Activated T-cell treated with anti-CD3 and anti-CD28 coated beads for 48 hours (primary cell): ENCODE results near the gene CER1.

Source experiments
- DNase-seq: peaks from one replicate; pipeline ENCODE4 v3.0.0-alpha.2; 2020; ENCODE audit warnings: low read depth

CER1 gene, protein sequence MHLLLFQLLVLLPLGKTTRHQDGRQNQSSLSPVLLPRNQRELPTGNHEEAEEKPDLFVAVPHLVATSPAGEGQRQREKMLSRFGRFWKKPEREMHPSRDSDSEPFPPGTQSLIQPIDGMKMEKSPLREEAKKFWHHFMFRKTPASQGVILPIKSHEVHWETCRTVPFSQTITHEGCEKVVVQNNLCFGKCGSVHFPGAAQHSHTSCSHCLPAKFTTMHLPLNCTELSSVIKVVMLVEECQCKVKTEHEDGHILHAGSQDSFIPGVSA

DNA sequence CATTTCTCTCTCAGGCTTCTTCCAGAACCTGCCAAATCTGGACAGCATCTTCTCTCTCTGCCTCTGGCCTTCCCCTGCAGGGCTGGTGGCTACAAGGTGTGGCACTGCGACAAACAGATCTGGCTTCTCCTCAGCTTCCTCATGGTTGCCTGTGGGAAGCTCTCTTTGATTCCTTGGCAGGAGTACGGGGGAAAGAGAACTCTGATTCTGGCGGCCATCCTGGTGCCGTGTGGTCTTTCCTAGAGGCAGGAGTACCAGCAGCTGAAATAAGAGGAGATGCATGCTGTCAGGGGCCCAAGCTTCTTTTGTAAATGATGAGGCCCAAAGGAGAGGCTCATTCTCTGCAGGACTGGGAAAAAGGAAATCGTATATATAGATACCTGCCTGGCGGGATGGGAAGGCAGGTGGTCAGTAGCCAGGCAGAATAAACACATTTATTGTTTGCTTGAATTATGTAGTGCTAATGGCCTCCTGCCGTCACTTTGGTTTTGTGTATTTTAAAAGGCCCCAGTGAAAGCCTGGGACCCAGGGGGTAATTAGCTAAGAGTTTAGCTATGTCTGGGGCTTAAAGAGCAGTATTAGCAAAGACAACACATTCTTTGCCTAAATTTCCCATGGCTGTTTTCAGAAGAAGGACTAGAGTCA, at the start of gene CER1:
Gene CER1, minus strand, starts transcription at position 343 of the 645 bp plus-strand sequence. Its CDS starts 61 bp downstream, at position 282.
- no peak for DNase-seq

DNA sequence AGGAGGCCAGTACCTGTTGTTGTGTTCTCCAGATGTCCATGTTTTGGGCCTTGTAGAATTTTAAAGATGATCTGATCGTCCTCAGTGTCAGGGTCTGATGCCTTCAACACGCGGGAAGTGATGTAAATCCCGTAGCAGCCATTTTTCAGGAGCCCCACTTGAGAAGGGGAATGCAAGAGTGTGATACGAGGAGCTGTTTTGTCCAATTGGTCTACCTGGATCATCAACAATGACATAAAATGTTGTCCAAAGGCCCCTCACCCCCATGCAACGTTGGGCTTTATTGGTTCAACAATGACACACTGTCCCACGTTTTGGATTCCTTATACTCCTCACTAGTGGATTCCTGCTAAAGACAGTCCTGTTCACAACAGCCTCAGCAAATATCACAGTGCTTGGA, 48.1 kb upstream of the CER1 start:
- DNase-seq, result no peak

DNA sequence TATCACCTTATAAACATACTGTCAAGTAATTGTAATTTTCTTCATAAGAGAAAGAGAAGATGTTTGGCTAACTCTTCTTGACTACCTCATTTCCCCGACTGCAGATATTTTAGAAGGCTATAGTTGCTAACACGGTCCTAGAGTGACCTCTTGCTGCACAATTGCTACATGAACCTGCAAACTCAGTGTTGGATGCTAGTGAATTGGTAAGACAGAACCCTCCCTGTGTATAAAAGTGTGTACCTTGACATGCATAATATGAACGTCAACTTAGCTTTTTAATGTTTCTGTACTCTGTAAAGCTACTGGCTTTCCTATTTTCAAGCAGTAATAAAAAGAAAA, 46.7 kb upstream of the CER1 start:
- DNase-seq, result no peak

DNA sequence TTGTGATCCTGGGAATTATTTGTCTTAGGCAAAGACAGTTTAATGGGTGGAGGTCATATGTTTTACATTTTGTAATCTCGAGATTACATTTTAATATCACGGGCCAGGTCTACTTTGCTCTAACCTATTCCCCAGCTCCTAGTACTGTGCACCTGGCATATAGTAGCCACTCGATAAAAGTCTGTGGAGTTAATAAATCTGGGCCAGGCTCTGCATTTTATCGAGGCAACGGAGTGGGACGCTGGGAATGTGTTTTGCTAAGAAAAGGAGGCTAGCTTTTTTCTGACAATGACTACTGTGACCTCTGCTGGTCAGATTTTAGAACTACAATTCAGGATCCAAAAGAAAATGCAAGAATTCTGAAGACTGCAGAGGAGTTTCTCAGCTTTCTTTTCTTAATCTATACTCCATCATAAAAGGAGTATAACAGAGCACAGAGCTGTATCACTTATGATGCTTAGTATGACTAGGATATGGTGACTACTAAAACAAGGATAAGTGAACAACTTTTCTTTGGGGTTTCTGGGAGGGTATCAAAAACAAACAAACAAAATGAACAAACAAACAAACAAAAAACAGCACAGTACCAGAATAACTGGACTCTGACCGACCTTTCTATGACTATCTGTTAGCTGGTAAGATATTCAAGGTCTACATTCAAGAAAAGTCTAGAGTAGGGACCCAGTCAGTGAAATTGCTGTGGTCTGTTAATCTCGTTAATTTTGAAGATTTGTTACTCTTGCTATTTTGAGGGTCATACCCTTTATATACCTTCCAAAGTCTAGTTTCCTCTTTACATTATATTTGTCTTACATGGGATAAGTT, 46.1 kb upstream of the CER1 start:
- DNase-seq, result no peak

DNA sequence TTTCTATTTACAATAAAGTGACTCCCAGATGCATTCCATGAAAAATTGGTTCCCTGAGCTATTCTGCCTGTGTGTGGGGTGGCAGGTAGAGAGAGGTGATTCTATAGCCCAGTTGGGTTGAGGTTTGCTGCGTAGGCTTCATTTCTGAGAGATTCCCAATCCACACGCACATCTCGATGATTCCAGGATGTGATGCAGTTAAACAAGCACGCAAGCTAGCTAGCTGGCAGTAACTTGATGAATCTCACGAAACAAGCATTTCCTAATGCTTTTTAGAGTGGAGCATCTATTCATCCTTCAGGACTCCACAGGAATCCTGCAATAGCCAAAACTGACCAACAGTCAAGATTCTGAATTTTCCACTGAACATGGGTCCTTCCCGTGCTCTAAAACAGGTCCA, 43.8 kb upstream of the CER1 start:
- DNase-seq, result no peak

DNA sequence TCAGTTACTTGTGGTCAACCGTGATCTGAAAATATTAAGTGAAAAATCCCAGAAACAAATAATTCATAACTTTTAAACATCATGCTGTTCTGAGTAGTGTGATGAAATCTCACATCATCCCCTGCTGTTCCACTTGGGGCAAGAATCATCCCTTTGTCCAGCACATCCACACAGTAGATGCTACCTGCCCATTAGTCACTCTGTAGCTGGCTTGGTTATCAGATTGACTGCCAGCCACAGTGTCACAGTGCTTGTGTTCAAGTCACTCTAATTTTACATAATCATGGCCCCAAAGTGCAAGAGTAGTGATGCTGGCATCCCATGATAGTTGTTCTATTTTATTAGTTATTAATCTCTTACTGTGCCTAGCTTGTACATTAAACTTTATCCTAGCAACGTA, 39.1 kb upstream of the CER1 start:
- DNase-seq, result no peak

DNA sequence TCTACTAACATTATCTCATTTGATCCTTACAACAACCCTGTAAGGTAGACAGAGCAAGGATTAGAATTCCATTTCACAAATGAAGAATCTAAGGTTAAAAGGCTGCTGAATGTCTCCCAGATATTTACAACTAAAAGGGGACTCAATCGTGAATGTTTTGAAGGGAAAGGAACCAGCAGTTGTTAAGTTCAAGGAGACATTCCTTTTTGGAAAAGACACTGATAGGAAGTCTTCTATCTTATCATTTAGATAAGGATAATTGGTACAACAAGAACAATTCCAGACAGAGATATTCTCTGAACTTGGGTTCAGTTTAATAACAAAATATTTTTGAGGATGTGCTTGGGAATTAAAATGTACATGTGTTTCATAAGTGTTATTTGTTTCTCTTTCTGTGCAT, 37.5 kb upstream of the CER1 start:
- no peak for DNase-seq

DNA sequence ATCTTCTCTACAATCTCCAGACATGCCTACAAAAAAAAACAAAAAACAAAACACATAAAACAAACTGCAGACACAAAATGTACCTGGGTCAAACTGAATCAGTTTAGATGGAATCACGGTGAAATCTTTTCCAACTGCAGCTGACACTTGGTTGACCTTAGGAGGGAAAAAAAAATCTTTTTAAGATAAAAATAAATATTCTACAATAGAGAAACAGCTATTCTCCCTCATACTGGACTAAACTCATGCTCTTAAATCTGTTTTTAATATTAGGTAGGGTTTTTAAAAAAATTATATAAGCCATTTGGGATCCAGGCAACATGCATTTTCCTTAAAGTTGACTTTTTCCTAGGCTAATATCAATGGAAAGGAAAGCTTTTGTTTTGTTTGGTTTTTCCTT, 33.8 kb upstream of the CER1 start:
- DNase-seq, result no peak

DNA sequence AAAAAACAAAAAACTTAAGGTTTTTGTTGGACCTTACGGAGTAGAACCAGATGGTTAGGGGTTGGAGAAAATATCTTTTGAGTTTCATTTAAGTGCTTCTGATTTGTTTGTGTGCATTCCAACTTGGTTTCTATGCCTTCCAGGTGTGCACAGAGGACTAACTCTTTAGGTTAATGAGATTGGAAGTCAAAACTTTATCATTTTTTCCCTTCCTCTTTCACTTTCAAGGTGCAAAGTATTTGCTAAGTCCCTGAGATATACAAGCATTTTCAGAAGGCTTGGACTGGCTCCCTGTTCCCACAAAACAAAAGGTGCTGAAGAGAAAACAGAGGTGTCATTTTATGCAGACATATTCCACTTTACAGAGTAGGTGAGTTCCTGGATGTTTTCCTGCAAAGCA, 30.3 kb upstream of the CER1 start:
- DNase-seq, result no peak

DNA sequence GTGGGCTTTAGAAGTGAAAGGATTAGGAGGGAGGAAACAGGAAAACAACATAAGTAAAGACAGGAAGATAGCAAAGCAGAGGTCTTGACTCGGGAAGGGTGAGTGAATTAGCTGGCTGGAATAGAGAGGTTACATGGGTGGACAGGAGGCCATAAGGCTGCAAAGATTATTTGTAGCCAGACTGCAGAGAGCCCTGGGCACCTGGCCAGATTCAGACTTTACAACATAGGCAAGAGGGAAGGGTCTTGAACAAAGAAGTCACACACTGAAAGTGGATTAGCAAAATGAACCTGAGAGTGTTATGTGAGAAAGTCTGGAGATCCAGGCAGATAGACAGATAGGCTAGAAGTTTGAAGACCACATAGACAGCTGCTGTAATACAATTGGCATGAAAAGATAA, 29.7 kb upstream of the CER1 start:
- DNase-seq, result no peak

DNA sequence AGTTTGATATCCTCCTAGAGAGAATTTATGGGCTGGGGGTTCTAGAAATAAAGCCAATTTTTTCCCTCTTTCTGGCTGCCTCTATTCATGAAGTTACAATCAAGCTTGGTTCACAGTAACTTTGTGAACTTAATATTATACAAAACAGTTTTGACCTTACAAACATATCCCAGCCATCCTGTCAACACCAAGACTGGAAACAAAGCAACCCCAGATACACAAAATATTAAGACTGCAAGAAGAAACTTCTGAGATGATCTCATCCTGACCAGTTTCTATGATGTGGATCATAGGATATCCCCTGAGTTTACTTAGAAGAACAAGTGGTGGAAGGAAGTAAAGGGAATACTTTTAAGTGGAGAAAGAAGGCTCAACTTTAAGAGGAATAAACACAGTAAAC, 28.3 kb upstream of the CER1 start:
- no peak for DNase-seq

DNA sequence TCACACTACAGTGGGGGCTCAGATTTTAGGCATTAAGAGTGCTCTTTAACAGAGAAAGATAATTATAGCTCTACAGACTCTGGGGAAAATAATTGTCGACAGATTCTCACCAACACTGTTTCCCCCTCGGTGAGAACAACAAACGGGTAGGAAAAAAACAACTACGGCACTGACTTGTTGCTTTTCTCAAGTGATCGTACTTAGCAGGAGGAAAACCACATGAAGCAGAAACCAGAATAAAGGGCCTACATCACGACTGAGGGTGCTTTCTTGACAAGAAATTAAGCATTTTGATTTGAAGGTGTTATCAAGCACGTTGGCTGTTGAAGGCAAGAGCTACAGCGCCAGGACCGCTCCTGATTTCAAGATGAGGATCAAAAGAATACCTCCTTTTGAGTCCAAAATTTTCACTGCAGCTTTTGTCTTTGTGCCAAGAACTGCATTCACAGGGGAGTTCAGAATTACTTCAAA, 27.2 kb upstream of the CER1 start:
- DNase-seq, result no peak

DNA sequence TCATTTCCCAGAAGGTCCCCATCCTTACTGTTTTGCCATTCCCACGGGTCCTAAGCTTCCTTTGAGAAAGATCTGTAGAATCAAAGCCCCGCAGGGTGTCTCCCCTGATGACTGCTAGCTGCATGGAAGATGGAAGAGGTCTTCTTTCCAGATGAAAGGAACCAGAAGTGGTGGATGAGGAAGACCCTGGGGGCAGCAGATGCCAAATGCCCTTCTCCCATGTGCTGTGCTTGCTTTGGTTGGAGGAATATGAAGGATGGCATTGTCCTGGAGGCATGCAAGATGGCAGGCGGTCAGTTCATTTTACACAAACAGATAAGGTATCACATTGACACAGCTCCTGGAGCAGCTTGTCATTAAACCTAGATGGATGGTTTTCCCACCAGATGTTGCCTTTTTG, 25.8 kb upstream of the CER1 start:
- DNase-seq, result no peak

DNA sequence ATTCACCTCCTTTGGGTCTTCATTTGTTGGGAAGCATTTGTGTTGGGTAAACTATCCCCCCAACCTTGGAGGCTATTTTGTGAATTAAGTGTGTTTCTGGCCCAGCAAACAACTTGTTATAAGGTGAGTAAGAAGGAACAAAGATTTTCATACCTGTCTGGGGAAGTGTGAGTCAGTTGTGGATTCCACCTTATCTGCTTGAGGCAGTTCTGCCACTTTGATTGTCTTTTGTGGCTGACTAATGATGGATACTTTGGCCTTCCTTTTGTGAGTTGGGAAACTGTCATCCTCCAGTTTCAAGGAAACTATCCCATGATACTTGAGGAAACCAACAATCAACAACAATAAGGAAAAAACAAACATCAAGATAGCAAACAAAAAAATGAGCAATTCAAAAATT, 24.6 kb upstream of the CER1 start:
- no peak for DNase-seq

DNA sequence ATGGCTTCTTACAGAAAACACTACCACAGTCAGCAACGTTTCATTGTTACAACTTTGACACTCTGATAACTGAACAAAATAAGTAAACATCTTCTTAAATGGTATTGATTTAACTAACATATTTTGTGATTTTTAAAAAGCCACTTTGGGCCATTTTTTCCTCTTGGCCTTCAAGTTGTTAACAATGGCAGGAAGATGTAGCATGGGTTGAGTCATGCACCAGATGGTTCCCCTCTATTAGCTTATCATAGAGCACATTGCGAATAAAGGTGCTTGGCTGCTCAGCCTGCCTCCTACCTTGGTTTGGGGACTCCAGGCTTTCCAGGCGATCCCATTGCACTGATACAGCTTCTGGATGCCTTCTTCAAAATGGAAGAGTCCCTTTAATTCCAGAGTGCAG, 24.1 kb upstream of the CER1 start:
- no peak for DNase-seq

DNA sequence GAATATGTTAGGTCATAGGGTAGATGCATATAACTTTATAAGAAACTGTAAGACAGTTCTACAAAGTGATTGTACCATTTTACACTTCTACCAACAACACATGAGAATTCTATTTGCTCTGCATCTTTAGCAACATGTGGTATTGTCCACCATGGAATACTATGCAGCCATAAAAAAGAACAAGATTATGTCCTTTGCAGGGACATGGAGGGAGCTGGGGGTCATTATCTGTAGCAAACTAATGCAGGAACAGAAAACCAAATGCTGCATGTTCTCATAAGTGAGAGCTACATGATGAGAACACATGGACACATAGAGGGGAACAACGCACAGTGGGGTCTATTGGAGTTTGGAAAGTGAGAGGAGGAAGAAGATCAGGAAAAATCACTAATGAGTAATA, 22.2 kb upstream of the CER1 start:
- DNase-seq, result no peak

DNA sequence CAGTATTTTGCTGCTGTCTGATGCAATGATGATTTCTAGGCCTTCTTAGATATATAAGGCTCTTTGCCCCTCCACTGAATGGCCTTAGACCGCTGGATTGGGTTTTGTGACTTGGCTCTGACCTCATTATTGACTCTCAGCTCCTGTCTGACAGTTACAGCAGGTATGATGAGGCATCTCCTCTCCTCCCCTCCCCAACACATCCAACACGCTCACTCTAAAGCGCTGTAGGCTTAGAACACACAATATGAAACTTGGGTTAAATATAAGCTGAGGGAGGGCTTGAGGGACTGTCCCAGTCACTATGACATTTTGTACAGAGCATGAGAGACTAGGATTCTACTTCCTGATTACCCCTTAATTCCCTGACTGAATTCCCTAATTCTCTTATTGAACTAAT, 18.8 kb upstream of the CER1 start:
- no peak for DNase-seq

DNA sequence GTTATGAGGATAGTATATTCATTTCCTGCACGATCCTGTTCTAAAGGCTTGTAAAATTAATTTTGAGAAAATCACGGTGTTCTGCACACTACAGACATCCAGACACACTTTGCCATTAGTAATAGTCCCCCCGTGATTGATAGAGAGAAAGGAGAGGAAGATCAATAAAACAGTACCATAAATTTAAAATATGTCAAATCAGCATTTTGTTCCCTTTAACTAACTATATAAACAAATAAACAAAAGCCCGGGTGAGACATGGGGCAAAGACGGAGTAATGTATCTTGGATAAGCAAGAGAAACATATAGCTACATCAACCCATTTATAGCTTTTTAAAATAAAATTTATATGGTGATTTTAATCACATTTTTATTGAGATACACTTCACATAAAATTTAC, 10.6 kb upstream of the CER1 start:
- DNase-seq, result no peak

DNA sequence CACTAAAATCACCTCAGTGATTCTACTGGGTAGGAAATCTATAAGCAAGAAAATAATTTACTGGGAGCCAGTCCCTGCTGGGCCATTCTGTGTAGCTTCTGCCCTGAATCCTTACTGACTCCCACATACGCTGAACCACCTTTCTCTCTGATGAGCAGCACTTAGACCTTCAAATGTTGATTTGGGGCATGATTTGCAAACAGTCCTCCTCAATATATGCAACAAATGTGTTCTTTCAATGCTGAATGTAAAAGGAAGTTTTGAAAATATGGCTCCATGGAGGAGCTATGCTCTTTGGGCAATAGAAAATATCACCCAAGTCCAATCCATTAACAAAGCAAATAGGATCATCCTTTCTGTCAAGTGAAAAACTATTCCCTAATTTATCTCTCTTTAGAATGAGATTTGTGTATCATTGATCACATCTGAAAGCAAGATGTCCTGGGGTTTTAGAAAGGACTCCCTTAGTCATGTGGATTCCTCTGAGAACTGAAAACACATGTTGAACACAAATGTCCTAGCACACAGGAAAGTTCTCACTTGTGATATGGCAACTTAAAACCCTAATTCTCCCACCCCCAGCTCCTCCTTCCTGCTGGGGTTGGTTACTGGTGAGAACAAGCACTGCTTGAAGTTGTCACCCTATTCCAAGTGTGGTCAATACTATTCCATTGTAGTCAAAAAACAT, 8.9 kb upstream of the CER1 start:
- no peak for DNase-seq

DNA sequence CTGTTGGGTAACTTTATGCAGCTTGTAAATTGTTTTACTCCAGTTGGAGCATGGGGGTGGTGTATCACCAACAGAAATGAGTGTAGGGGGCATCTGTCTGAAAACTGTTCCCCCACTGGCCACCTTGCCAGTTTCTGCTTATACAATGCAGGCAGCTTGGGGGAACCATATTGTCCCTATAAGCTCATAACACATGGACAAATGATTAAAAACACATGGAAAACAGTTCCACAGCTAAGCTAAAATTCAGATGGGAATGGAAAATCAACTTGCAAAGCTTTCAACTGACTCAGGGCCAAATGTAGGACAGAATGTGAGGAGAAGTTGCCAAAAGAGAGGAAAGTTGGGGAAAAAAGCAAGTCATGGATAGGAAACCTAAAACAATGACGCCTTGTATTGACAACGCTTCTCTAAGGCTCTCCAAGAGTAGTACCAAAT, 7.9 kb upstream of the CER1 start:
- DNase-seq, result no peak

DNA sequence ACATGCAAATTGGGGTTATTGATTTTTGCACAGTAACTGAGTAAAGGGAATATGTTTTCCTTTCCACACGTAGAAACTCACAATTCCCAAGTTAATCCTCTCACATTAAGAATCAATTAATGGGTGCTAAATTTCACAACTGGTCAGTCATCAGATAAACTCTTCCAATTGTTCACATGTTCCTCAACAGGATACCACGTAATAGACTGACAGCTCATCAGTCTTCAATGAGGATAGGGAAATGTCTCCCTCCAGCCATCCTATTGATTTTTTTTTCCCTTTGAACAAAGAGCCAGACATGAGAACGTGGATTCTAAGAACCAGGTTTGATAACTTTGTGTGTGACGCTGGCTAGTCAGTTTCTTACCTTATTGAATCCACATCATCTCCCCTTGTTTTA, 768 bp upstream of the CER1 start:
- DNase-seq, result no peak

DNA sequence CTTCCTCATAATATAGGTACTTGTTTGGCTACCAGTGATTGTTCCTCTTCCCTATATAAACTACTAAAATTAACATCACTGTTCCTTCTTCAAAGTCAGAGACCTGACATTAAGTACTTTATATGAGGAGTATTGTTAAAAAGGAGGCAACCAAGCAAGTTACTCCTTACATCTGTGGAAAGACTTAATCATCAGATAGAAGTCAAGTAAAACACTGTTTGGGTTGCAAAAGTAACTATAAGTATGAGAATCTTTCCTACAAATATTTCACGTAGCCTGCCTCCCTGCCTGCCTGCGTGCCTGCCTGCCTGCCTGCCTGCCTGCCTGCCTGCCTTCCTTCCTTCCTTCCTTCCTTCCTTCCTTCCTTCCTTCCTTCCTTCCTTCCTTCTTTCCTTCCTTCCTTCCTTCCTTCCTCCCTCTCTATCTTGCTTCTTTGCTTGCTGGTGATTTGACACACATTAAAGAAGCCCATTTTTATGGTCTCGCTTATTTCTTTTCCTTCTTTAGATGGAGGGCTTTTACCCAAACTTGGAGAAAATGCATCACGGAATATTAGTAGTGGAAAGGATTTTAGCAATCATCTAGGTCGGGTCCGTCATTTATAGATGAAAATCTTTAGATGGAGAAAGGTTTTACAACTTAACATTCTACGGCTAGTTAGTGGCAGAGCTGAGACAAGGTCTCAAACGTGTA, 3.2 kb downstream of the CER1 start:
- no peak for DNase-seq
